Measurements from ENCODE around the gene HHIPL1. TPM values are rescaled to one million over a fixed set of nuclear protein-coding genes. Genes with fewer than 3 reads are reported as not detected.

HHIPL1 gene
- total RNA-seq, 2 donors from 2014 or later: 0.44 to 0.93 TPM

DNA sequence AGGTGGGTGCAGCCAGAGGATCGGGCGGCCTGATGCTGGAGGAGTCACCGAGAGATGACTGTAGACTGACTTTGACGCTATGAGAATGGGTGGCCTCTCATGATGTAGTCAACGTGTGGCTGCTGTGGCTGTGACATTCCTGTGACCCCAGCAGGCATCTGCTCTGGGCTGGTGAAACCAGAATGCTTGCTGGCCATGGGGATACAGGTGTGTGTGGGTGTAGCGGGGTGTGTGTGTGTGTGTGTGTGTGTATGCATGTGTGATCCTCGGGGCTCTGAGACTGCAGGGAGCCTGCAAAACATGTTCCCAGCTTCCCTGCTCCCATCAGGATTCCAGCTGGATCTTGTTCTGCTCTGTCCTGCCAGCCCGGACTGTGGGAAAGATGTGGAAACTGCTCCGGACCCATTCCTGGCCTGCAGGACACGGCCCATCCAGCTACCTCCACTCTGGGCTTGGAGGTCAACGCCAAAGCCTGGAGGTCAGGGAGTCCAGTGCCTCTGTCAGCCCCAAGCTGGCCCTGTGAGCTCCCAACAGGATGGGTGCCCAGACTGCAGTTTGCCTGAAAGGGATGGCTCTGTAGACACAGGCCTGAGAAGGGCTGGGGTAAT is 18.8 kb upstream of the HHIPL1 start:
- intact Hi-C loops (cut with DNase I): no loop called here
- no peak overlapping the region for H3K4me3 ChIP-seq

GRCh38 chr14:99627100-99627499 is 17.8 kb upstream of the HHIPL1 start:
- H3K9ac ChIP-seq (ENCODE audit: low read depth in 2 of 2, low read length in 2 of 2): no peak overlapping the region
- H3K4me1 ChIP-seq: no peaks in the 10 kb centered on the region
- no peak overlapping the region for H3K4me3 ChIP-seq
- H3K27me3 ChIP-seq: no peaks in the 10 kb centered on the region
- TF ChIP-seq CTCF (IDR thresholded peaks at IDR 0.05): no peak
- intact Hi-C loops (cut with DNase I): no loop called here
- no peak overlapping the region for H3K27ac ChIP-seq
- no peaks in the 10 kb centered on the region for H3K9me3 ChIP-seq
- no peaks in the 10 kb centered on the region for H3K36me3 ChIP-seq
- DNase-seq: no peak

More for the DNA sequence above, 18.8 kb upstream of the HHIPL1 start:
- TF ChIP-seq CTCF (IDR thresholded peaks at IDR 0.05): no peak
- H3K4me1 ChIP-seq: no peaks in the 10 kb centered on the region
- H3K9ac ChIP-seq (ENCODE audit: low read depth in 2 of 2, low read length in 2 of 2): no peak overlapping the region
- no peak overlapping the region for H3K27ac ChIP-seq
- no peaks in the 10 kb centered on the region for H3K36me3 ChIP-seq
- no peaks in the 10 kb centered on the region for H3K27me3 ChIP-seq
- no peaks in the 10 kb centered on the region for H3K9me3 ChIP-seq
- DNase-seq: no peak

DNA sequence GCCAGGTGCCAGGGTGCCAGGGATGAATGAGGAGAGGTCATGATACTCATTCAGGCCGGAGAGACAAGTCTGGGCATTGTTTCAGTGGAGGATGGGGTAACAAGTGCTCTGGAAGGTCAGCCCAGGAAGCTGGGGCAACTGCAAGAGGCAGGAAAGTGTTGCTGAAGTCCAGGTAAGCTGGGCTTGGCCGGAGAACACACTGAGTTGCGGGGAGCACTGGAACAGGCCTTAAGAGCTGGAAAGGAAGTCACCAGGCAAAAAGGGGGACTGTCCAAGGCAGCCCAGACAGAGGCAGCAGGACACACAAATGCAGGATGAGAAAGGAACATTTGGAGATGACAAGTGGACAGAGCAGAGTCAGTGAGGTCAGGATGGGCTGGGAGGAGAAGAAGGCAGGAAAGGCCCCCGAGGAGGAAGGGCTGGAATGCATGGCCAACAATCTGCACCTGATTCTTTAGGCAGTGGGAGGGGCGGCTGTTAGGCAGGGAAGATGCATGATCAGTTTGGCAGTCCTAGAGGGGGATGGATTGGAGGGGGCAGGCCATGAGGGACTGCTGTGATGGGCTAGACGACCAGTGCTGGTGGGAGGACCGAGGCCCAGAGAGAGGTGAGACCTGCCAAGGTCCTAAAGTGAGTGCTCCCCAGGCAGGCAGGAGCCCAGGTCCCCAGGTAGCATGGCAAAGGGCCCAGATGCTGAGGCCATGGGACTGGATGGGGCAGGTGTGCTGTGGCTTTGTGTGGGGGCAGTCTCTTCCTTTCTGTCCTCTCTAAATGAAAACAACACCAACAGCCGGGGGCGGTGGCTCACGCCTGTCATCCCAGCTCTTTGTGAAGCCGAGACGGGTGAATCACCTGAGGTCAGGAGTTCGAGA is 17.2 kb upstream of the HHIPL1 start:
- intact Hi-C loops (cut with DNase I): loop anchor here (2.0 kb wide), 1 partner anchor 109 kb away; no protein-coding TSS in a partner anchor
- no peak for TF ChIP-seq CTCF (IDR thresholded peaks at IDR 0.05)
- H3K36me3 ChIP-seq: no peaks in the 10 kb centered on the region
- H3K9me3 ChIP-seq: no peaks in the 10 kb centered on the region
- H3K4me3 ChIP-seq: no peak overlapping the region
- no peak for DNase-seq
- no peaks in the 10 kb centered on the region for H3K4me1 ChIP-seq
- no peaks in the 10 kb centered on the region for H3K27me3 ChIP-seq
- no peak overlapping the region for H3K9ac ChIP-seq (ENCODE audit: low read depth in 2 of 2, low read length in 2 of 2)
- no peak overlapping the region for H3K27ac ChIP-seq

DNA sequence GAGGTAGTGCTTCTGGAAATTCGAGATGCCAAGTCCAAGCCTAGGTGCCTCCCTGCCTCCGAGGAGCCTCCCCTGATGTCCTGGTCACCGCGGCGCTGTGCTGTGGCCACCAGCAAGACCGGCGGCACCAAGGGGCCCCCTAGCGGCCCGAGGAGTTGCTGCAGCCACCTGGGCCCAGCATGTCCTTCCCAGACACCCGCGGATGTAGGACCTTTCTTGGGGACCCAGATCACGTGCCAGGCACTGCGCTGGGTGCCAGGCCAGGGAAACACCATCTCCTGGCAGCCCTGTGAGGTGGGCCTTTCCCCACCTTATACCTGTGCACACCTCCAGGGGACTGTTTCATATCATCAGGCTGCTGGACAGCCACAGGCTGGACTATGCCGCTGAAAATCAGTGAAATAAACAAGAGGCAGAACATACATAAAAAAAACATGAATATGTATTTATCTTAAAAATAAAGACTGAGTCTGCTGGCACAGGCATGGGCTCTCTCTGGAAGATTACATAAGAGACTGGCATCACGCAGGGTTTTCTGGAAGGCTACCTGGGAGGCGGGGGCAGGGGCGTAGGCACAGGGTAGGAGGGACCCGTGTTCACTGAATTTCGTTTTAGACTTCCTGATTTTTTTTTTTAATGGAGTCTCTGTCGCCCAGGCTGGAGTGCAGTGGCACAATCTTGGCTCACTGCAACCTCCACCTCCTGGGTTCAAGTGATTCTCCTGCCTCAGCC is 15.9 kb upstream of the HHIPL1 start:
- no peaks in the 10 kb centered on the region for H3K27me3 ChIP-seq
- peak; percentile 74 for DNase-seq
- peak; percentile 92 for TF ChIP-seq CTCF (IDR thresholded peaks at IDR 0.05)
- H3K9ac ChIP-seq (ENCODE audit: low read depth in 2 of 2, low read length in 2 of 2): no peak overlapping the region
- intact Hi-C loops (cut with DNase I): loop anchor here (2.0 kb wide), 1 partner anchor 110 kb away; no protein-coding TSS in a partner anchor
- no peaks in the 10 kb centered on the region for H3K9me3 ChIP-seq
- no peak overlapping the region for H3K4me3 ChIP-seq
- H3K4me1 ChIP-seq: no peaks in the 10 kb centered on the region
- no peaks in the 10 kb centered on the region for H3K36me3 ChIP-seq
- no peak overlapping the region for H3K27ac ChIP-seq

- H3K9ac ChIP-seq (ENCODE audit: low read depth in 2 of 2, low read length in 2 of 2): no peak overlapping the region
- intact Hi-C loops (cut with DNase I): no loop called here
- H3K4me3 ChIP-seq: no peak overlapping the region
- no peak for TF ChIP-seq CTCF (IDR thresholded peaks at IDR 0.05)
- DNase-seq: no peak
- H3K27ac ChIP-seq: no peak overlapping the region
- no peaks in the 10 kb centered on the region for H3K27me3 ChIP-seq
- no peaks in the 10 kb centered on the region for H3K9me3 ChIP-seq
- no peaks in the 10 kb centered on the region for H3K4me1 ChIP-seq
- H3K36me3 ChIP-seq: no peaks in the 10 kb centered on the region
Observed at GRCh38 chr14:99630202-99630601, 14.7 kb upstream of the HHIPL1 start.
